Immature natural killer cell (primary cell): ENCODE data around the gene MED12. TPM values are rescaled to one million over a fixed set of nuclear protein-coding genes. Genes with fewer than 3 reads are reported as not detected.
A peak's percentile ranks its signal among the peaks of the same experiment; 100 is the strongest.
"Not testable (repeated sequence)": the region's sequence is repeated elsewhere in the genome, so short reads cannot be mapped to it uniquely, and the experiment has no call there.

ENCODE experiments used
- DNase-seq, 3 donors: peaks; one replicate each; pipeline ENCODE4 v3.0.0; 2022; ENCODE audit warnings: mixed read lengths in 1 of 3
- H3K27ac Mint-ChIP-seq, 6 donors: one replicate each; pipeline ENCODE4 v1.8.0; 2020; ENCODE audit warnings: mixed read lengths in 6 of 6, mild to moderate bottlenecking in 5 of 6, inconsistent platforms in 4 of 6, moderate library complexity in 3 of 6
- H3K27me3 Mint-ChIP-seq, 3 donors: one replicate each; pipeline ENCODE4 v1.8.0; 2020 to 2021; ENCODE audit warnings: low read depth in 3 of 3, mild to moderate bottlenecking in 3 of 3, mixed read lengths in 3 of 3, moderate library complexity in 3 of 3, inconsistent platforms in 1 of 3
- H3K36me3 Mint-ChIP-seq, 3 donors: one replicate each; pipeline ENCODE4 v1.8.0; 2020; ENCODE audit warnings: mixed read lengths in 3 of 3, inconsistent platforms in 2 of 3, mild to moderate bottlenecking in 2 of 3
- H3K4me1 Mint-ChIP-seq, 2 donors: one replicate each; pipeline ENCODE4 v1.8.0; 2020; ENCODE audit warnings: inconsistent platforms in 2 of 2, mild to moderate bottlenecking in 2 of 2, mixed read lengths in 2 of 2, moderate library complexity in 1 of 2
- H3K4me3 Mint-ChIP-seq, 5 donors: one replicate each; pipeline ENCODE4 v1.8.0; 2020; ENCODE audit warnings: mild to moderate bottlenecking in 5 of 5, mixed read lengths in 5 of 5, inconsistent platforms in 3 of 5, moderate library complexity in 3 of 5
- H3K9me3 Mint-ChIP-seq, 6 donors: one replicate each; pipeline ENCODE4 v1.8.0; 2020; ENCODE audit warnings: mild to moderate bottlenecking in 6 of 6, mixed read lengths in 6 of 6, inconsistent platforms in 4 of 6, moderate library complexity in 3 of 6
- polyA plus RNA-seq, 3 donors: library from polyadenylated mRNA; unstranded; fragments of 300-500 nt; fragmentation: Illumina TruSeq; gene quantifications; one replicate each; pipeline ENCODE4 v1.2.3, GENCODE V29; 2021

MED12 gene
- polyA plus RNA-seq, 3 donors from 2014 or later: 8.6 to 21.5 TPM; not detected in 1

DNA sequence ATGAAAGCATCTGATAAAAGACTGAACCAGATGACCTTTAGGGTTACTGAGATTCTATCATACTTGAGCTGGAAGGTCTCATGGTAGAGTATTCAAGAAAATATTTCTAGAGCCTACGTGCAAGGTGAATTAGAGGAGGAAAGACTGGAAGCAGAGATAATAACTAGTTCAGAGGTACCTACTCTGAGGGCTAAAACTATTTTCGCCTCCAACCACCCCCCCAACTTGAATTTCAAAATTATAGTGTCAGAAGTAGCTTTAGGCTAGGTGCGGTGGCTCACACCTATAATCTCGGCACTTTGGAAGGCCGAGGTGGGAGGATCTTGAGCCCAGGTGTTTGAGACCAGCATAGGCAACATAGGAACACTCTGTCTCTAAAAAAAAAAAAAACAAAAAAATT, 57.1 kb downstream of the MED12 start:
- Mint-ChIP-seq H3K36me3 (no peaks in the 10 kb centered on the region), H3K4me3 (no peak overlapping the region), H3K27me3 (peaks cover 2 to 4% (median 3%) of the 10 kb centered on the region in 3 donors), H3K4me1 (peaks cover 0 to 6% of the 10 kb centered on the region in 2 donors), H3K9me3 (no peaks in the 10 kb centered on the region), H3K27ac (no peak overlapping the region)
- DNase-seq: no peak

DNA sequence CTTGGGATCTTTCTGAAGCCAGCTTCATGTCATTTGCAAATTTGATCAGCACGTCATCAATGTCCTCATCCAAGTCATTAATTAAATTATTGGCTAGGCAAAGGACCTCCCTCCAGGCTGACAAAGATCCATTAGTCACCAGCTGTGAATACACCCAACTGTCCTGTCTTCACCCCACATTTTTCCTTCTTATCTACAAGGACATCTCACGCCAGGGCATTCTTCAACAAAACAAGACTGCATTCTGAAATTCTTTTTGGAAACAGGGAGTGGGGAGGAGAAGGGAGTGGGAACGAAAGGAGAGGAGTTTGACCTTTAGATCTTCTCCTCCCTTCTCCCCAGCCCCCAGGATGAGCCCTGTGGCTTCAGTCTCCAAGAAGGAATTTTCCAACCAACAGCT, 58.9 kb downstream of the MED12 start:
- no peak overlapping the region for H3K4me3 Mint-ChIP-seq
- no peak for DNase-seq
- H3K27me3 Mint-ChIP-seq: peaks cover 7 to 12% (median 8%) of the 10 kb centered on the region in 3 donors
- no peak overlapping the region for H3K27ac Mint-ChIP-seq
- no peaks in the 10 kb centered on the region for H3K36me3 Mint-ChIP-seq
- no peaks in the 10 kb centered on the region for H3K9me3 Mint-ChIP-seq
- H3K4me1 Mint-ChIP-seq: peaks cover 5 to 7% of the 10 kb centered on the region in 2 donors

DNA sequence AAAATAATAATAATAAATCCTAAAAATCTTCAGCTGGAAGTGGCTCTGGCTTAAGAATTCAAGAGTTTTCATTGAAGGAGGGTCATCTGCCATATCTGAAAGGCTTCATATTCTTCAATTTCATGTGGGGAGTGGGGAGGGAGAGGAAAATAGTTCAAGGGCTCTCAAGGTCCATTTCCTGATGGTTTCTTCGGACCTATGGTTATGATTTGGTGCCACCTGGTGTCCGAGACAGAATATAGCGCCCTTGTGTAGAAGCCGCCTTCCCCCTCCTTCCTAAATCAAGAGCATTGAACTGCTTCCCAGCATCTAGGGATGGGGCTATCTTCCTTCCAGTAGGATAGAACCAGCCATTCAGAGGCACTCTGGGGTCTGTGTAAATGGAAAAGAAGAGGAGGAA, 60.5 kb downstream of the MED12 start:
- Mint-ChIP-seq H3K27me3 (peaks cover 8 to 12% (median 8%) of the 10 kb centered on the region in 3 donors), H3K4me1 (peaks cover 11 to 12% of the 10 kb centered on the region in 2 donors), H3K4me3 (peak overlapping the region in 1 of 5 donors; percentile 23), H3K27ac (peak overlapping the region in 5 of 6 donors; percentile 19 to 62 (median 40)), H3K9me3 (no peaks in the 10 kb centered on the region), H3K36me3 (no peaks in the 10 kb centered on the region)
- DNase-seq: peak; percentile 39 to 57 (median 55)

DNA sequence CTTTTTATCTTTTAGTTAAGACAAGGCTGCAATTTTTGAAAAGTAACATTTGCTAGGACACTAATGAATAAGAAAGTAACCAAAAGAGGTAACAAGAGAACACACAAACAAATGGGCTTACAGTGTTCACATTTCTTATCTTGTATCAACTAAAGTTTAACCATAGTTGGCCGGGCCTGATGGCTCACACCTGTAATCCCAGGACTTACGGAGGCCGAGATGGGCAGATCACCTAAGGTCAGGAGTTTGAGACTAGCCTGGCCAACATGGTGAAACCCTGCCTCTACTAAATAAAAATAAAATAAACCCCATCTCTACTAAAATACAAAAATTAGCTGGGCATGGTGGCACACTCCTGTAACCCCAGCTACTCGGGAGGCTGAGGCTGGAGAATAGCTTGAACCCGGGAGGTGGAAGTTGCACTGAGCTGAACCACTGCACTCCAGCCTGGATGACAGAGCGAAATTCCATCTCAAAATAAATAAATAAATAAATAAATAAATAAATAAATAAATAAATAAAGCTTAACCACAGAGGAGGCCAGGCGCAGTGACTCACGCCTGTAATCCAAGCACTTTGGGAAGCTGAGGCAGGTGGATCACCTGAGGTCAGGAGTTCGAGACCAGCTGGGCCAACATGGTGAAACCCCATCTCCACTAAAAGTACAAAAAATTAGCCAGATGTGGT, 62.3 kb downstream of the MED12 start:
- H3K36me3 Mint-ChIP-seq, H3K9me3 Mint-ChIP-seq, DNase-seq: not testable (repeated sequence)
- H3K4me1 Mint-ChIP-seq: peaks cover 11 to 12% of the 10 kb centered on the region in 2 donors
- H3K27me3 Mint-ChIP-seq: peaks cover 8 to 12% (median 8%) of the 10 kb centered on the region in 3 donors
- H3K27ac Mint-ChIP-seq: peak overlapping the region in 4 of 6 donors; percentile 49 to 98 (median 58)
- H3K4me3 Mint-ChIP-seq: peak overlapping the region in 3 of 5 donors; percentile 10 to 44 (median 21)

DNA sequence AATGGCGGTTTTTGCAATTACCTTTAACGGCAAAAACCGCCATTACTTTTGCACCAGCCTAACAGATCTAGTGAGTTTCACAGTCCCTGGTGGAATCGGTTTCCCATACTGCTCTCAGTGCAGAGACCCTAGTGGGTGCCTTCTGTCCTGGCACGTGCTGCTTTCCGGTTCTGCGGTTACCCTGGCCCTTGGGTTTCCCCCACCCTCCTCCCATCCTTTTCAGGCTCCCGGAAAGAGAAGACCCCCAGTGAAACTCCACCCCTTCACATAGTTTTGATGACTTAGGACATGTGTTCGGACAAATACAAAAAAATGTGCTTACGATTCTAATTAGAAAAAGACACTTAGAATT, 63.1 kb downstream of the MED12 start:
- peak overlapping the region; percentile 97 to 99 (median 99) for H3K27ac Mint-ChIP-seq
- peaks cover 11 to 12% of the 10 kb centered on the region in 2 donors for H3K4me1 Mint-ChIP-seq
- no peak for DNase-seq
- H3K36me3 Mint-ChIP-seq: peaks cover 0 to 3% (median 0%) of the 10 kb centered on the region in 3 donors
- H3K4me3 Mint-ChIP-seq: peak overlapping the region; percentile 91 to 97 (median 96)
- peaks cover 6 to 12% (median 8%) of the 10 kb centered on the region in 3 donors for H3K27me3 Mint-ChIP-seq
- no peaks in the 10 kb centered on the region for H3K9me3 Mint-ChIP-seq

DNA sequence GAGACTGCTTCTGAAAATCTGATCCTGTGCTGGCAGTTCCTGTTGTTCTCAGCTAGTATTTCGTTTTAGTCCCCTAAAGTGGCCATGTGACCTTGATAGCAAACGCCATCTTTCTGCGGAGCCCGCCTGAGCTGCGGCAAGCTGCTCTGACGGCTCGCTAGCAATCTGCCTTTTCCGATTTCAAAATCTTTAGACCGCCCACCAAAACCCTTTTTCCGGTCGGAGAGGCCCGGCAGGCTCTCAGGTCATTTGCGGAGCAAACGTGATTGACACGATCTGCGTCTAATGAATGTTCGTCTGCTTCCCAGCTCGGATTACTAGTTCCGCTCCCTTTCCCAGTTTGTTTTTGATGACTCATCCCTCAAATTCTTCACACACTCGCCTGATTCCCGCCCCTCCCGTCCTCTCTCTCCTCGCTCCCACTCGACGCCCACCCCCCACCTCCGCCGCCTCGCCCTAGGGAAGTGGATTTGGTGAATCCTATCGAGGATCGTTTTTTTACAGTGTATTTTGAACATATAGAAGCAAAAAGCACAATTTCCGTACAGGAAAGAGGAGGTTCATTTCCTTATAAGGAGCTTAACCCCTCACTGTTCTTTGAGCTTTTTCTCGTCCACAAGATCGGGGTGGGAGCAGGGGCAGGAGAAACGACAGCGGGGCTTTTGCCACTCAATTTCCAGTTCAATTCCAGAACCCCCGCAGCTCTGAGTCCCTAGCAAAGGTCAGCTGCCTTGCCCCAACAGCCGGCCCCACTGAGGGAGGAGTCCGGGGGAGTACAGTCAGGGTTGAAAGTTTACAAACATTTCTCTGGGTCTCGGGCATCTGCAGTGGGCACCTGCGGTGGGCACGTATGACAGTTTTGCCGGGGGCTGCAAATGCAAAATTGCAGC, 63.8 kb downstream of the MED12 start:
- Mint-ChIP-seq H3K4me3 (peak overlapping the region; percentile 91 to 97 (median 96)), H3K9me3 (no peaks in the 10 kb centered on the region), H3K27me3 (peaks cover 6 to 12% (median 8%) of the 10 kb centered on the region in 3 donors), H3K27ac (peak overlapping the region; percentile 97 to 99 (median 99)), H3K36me3 (peaks cover 0 to 3% (median 0%) of the 10 kb centered on the region in 3 donors), H3K4me1 (peaks cover 11 to 12% of the 10 kb centered on the region in 2 donors)
- peak; percentile 83 to 86 (median 84) for DNase-seq

DNA sequence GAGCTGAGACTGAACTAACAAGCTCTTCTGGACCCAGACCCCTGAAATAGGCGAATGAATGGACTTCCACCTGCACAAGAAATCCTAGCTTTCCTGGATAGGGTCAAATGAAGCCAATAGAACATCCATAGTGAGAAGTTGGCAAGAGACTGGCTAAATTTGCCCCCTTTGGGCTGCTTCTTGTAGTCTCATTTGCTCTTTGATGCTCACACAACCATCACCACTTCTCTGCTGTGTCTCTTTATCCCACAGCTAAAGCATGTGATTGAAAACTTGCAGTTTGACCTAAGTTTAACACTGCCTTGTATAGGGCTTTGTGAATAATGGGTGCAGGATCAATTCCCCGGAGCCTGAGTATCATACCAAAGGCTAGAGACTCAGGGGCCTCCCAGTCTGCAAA, 64.5 kb downstream of the MED12 start:
- no peak for DNase-seq
- H3K27ac Mint-ChIP-seq: peak overlapping the region; percentile 97 to 99 (median 99)
- H3K9me3 Mint-ChIP-seq: no peaks in the 10 kb centered on the region
- H3K4me1 Mint-ChIP-seq: peaks cover 11 to 12% of the 10 kb centered on the region in 2 donors
- H3K36me3 Mint-ChIP-seq: peaks cover 0 to 3% (median 0%) of the 10 kb centered on the region in 3 donors
- peak overlapping the region; percentile 91 to 97 (median 96) for H3K4me3 Mint-ChIP-seq
- H3K27me3 Mint-ChIP-seq: peaks cover 6 to 9% (median 8%) of the 10 kb centered on the region in 3 donors

DNA sequence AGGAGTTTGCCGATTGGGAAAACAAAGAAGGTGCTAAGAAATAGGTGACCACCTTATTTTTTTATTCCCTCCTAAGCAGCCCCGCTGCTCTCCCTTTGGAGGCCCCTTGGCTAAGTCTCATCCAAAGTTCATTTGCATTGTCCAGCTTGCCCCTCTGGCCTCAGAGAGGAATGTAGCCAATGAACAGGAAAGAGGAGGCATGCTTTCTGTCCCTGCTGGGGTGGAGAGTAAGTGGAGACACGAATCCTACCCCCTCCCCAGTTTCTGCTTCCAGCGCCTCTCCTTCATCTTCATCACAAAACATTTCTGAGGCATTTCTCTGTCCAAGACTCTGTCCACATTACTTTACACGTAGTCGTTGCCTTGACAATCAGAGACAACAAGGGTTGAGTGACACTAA, 64.9 kb downstream of the MED12 start:
- peaks cover 11 to 12% of the 10 kb centered on the region in 2 donors for H3K4me1 Mint-ChIP-seq
- H3K36me3 Mint-ChIP-seq: peaks cover 0 to 3% (median 0%) of the 10 kb centered on the region in 3 donors
- no peaks in the 10 kb centered on the region for H3K9me3 Mint-ChIP-seq
- no peak for DNase-seq
- no peak overlapping the region for H3K4me3 Mint-ChIP-seq
- peaks cover 6 to 8% (median 7%) of the 10 kb centered on the region in 3 donors for H3K27me3 Mint-ChIP-seq
- no peak overlapping the region for H3K27ac Mint-ChIP-seq

DNA sequence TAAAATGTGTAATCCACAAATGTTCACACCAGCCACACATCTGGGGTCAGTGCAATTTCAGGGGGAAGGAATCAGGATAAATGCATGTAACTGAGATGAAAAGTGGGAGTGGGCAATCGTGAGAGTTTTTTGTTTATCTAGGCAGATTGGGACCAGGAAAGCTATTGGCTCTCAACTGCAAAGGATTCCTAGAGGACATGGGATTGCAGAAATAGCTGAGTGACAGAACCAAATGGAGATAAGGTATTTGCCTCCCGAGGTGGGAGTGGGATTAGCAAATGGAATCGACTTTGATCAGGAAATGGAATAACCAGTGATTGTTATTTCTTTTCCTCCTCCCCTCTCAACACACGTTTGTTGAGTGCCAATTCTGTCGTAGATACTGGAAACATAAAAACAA, 65.7 kb downstream of the MED12 start:
- Mint-ChIP-seq H3K27me3 (peaks cover 6 to 7% (median 7%) of the 10 kb centered on the region in 3 donors), H3K4me3 (no peak overlapping the region), H3K4me1 (peaks cover 7 to 11% of the 10 kb centered on the region in 2 donors), H3K36me3 (peaks cover 0 to 3% (median 0%) of the 10 kb centered on the region in 3 donors), H3K27ac (no peak overlapping the region), H3K9me3 (no peaks in the 10 kb centered on the region)
- no peak for DNase-seq

DNA sequence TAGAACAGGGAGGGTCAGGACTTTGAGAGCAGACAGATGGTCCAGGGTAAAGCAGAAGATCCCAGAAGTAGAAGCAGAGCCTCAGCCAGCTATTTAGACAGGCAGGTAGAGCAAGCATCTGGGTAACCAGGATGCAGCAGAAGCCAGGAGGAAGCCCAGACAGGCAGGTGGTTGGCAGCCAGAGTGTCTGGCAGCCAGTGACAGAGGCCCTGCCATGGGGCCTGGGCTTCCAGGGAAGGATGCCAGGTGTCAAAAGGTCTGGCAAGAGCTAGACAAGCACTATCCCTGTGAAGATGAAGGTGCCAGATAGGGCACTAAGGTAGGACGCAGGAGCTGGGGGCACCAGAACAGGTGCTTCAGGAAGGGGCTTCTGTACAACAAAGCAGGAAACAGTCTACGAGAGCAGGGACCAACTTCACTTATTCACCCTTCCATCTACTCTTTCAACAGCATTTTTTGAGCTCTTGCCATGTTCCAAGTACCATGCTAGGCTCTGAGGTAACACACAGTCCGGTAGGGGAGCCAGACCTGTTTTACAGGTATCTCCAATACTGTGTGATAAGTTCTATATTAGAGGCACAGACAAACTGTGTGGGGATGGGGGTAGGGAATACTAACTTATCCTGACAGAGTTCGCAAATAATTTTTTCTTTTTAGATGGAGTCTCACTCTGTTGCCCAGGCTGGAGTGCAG, 66.6 kb downstream of the MED12 start:
- DNase-seq: no peak
- H3K9me3 Mint-ChIP-seq: no peaks in the 10 kb centered on the region
- H3K4me1 Mint-ChIP-seq: peaks cover 7 to 11% of the 10 kb centered on the region in 2 donors
- no peak overlapping the region for H3K27ac Mint-ChIP-seq
- peaks cover 5 to 7% (median 6%) of the 10 kb centered on the region in 3 donors for H3K27me3 Mint-ChIP-seq
- peaks cover 0 to 3% (median 0%) of the 10 kb centered on the region in 3 donors for H3K36me3 Mint-ChIP-seq
- no peak overlapping the region for H3K4me3 Mint-ChIP-seq

DNA sequence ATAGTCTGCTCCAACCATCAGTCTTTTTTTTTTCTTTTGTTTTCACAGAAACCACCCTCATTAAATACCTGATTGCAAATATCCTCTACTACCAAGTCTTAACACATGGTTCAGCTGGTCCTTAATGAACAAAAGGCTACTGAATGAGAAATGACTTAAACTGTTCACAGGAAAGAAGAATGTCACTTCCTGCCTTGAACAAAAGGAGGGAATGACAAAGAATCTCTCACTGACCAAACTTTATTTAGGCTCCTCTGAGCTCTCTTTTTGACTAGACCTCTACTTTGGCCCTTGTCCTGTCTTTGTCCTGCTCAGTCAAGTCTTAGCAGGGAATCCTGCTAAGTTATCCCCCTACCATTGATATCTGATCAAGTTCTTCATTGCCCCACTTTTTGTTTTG, 72.9 kb downstream of the MED12 start:
- Mint-ChIP-seq H3K27ac (peak overlapping the region in 1 of 6 donors; percentile 69), H3K4me1 (peaks cover 7 to 9% of the 10 kb centered on the region in 2 donors), H3K36me3 (no peaks in the 10 kb centered on the region), H3K27me3 (peaks cover 0 to 7% (median 6%) of the 10 kb centered on the region in 3 donors), H3K9me3 (no peaks in the 10 kb centered on the region), H3K4me3 (no peak overlapping the region)
- DNase-seq: no peak
